Stimulated activated naive CD8-positive, alpha-beta T cell treated with anti-CD3 and anti-CD28 coated beads, Interleukin-15, amount 100 ng/mL, for 72 hours (primary cell): ENCODE results near the gene SCAMP1.
"Not testable (repeated sequence)": the region's sequence is repeated elsewhere in the genome, so short reads cannot be mapped to it uniquely, and the experiment has no call there.

Experiments used
- ATAC-seq: fragments of 150-1000 bp; cut with Tn5 transposase; 2 replicates; pipeline ENCODE4 v1.10.0; 2021; ENCODE audit warnings: mild to moderate bottlenecking, moderate library complexity
- DNase-seq, 2 donors: peaks; one replicate each; pipeline ENCODE4 v3.0.0; 2021 to 2022
- H3K27ac Mint-ChIP-seq, 2 donors: one replicate each; pipeline ENCODE4 v1.8.0; 2022; ENCODE audit warnings: mild to moderate bottlenecking in 2 of 2, mixed read lengths in 2 of 2, moderate library complexity in 2 of 2
- H3K27me3 Mint-ChIP-seq: one replicate; pipeline ENCODE4 v1.8.0; 2022; ENCODE audit warnings: mixed read lengths
- H3K4me1 Mint-ChIP-seq: one replicate; pipeline ENCODE4 v1.8.0; 2022; ENCODE audit warnings: mild to moderate bottlenecking, mixed read lengths
- H3K4me3 Mint-ChIP-seq, 2 donors: one replicate each; pipeline ENCODE4 v1.8.0; 2022; ENCODE audit warnings: mild to moderate bottlenecking in 2 of 2, mixed read lengths in 2 of 2, moderate library complexity in 1 of 2
- H3K9me3 Mint-ChIP-seq, 2 donors: one replicate each; pipeline ENCODE4 v1.8.0; 2022; ENCODE audit warnings: mixed read lengths in 2 of 2

The SCAMP1 gene

DNA sequence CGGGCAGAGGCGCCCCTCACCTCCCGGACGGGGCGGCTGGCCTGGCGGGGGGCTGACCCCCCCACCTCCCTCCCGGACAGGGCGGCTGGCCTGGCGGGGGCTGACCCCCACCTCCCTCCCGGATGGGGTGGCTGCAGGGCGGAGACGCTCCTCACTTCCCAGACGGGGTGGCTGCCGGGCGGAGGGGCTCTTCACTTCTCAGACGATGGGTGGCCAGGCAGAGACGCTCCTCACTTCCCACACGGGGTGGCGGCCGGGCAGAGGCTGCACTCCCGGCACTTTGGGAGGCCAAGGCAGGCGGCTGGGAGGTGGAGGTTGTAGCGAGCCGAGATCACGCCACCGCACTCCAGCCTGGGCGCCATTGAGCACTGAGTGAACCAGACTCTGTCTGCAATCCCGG lies 30.9 kb downstream of the SCAMP1 start:
- not testable (repeated sequence) for H3K4me3 Mint-ChIP-seq, H3K27ac Mint-ChIP-seq, H3K27me3 Mint-ChIP-seq, DNase-seq, ATAC-seq
- Mint-ChIP-seq H3K9me3 (peaks cover 24 to 28% of the 10 kb centered on the region in 2 donors), H3K4me1 (peaks cover 18% of the 10 kb centered on the region)

DNA sequence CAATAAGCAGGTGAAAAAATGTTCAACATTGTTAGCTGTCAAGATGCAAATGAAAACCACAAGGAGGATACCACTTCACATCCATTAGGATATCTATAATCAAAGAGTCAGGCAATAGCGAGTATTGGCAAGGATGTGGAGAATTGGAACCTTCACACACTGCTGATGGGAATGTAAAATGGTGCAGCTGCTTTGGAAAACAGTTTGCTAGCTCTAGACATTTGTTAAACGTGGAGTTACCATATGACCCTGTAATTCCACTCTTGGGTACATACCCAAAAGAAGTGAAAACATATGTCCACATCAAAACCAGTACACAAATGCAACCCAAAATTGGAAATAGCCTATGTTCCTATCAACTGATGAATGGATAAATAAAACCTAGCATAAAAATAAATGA lies 37.4 kb downstream of the SCAMP1 start:
- ATAC-seq (no peak), DNase-seq (no peak)
- H3K9me3 Mint-ChIP-seq: peaks cover 12 to 20% of the 10 kb centered on the region in 2 donors
- no peak overlapping the region for H3K4me3 Mint-ChIP-seq
- no peaks in the 10 kb centered on the region for H3K4me1 Mint-ChIP-seq
- no peak overlapping the region for H3K27ac Mint-ChIP-seq
- H3K27me3 Mint-ChIP-seq: no peaks in the 10 kb centered on the region

- no peak overlapping the region for H3K27ac Mint-ChIP-seq
- H3K4me1 Mint-ChIP-seq: peaks cover under 1% of the 10 kb centered on the region
- no peak for DNase-seq
- H3K4me3 Mint-ChIP-seq: no peak overlapping the region
- no peaks in the 10 kb centered on the region for H3K27me3 Mint-ChIP-seq
- H3K9me3 Mint-ChIP-seq: peaks cover 12 to 20% of the 10 kb centered on the region in 2 donors
- no peak for ATAC-seq
These were observed 38.7 kb downstream of the SCAMP1 start for GRCh38 chr5:78399116-78399515.

- peak; percentile 37 for ATAC-seq
- no peak for DNase-seq
These were observed 44.4 kb downstream of the SCAMP1 start for GRCh38 chr5:78404682-78405293.

DNA sequence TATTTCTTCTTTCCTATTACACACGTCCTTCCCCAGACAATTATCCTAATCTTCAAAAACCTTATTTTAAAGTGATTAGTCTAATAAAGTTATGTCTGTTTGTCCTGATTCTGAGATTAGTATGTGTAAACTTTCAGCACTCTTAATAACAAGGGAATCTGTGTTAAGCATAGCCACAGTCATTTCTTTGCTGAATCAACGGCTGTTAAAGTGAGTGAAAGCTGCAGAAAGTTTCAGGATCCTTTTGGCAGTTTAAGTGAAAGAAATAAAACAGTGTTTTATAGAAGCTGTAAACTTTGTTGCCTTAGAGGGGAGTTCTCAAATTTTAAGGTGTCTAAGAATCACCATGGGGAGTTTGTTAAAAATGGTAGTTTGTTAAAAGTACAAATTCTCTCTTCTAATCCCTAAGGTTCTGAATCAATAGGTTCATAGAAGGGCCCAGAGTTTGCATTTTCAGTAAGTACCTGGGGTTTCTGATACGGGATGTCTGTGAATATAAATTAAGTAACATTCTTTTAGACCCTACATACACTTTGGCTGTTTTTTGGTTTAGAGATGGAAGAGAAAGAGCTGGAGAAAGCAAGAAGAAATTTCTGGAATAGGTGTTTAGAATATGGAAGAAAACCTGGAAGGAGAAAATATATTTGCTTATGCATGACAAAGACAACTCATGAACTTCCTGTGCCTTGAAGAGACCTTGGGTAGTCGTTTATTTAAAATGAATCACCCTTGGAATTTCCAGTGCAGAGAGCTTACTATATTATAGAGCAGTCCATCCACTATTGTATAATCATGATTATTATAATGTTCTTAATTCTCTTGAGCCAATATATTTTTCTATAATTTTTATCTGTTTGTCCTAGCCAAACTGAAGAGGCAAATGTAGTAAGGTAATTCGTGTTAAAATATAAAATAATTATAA lies 45.7 kb downstream of the SCAMP1 start:
- ATAC-seq: peak; percentile 66
- Mint-ChIP-seq H3K9me3 (peaks cover 0 to 10% of the 10 kb centered on the region in 2 donors), H3K4me1 (peaks cover 45% of the 10 kb centered on the region), H3K27me3 (no peaks in the 10 kb centered on the region), H3K27ac (peak overlapping the region in 1 of 2 donors; percentile 72), H3K4me3 (peak overlapping the region in 1 of 2 donors; percentile 6)
- no peak for DNase-seq

More at GRCh38 chr5:78404682-78405293, 44.4 kb downstream of the SCAMP1 start:
- Mint-ChIP-seq H3K27ac (peak overlapping the region in 1 of 2 donors; percentile 2), H3K27me3 (no peaks in the 10 kb centered on the region), H3K4me1 (peaks cover 45% of the 10 kb centered on the region), H3K4me3 (no peak overlapping the region), H3K9me3 (peaks cover 0 to 17% of the 10 kb centered on the region in 2 donors)

- H3K4me3 Mint-ChIP-seq: peak overlapping the region in 1 of 2 donors; percentile 22
- peak overlapping the region in 1 of 2 donors; percentile 77 for H3K27ac Mint-ChIP-seq
- no peaks in the 10 kb centered on the region for H3K27me3 Mint-ChIP-seq
- DNase-seq (no peak), ATAC-seq (no peak)
- H3K9me3 Mint-ChIP-seq: no peaks in the 10 kb centered on the region
- H3K4me1 Mint-ChIP-seq: peaks cover 45% of the 10 kb centered on the region
These were observed 47.0 kb downstream of the SCAMP1 start for GRCh38 chr5:78407458-78407857.

- H3K27ac Mint-ChIP-seq: no peak overlapping the region
- no peaks in the 10 kb centered on the region for H3K9me3 Mint-ChIP-seq
- DNase-seq (no peak), ATAC-seq (no peak)
- no peaks in the 10 kb centered on the region for H3K27me3 Mint-ChIP-seq
- H3K4me3 Mint-ChIP-seq: no peak overlapping the region
- H3K4me1 Mint-ChIP-seq: peaks cover 20% of the 10 kb centered on the region
These were observed 51.2 kb downstream of the SCAMP1 start for GRCh38 chr5:78411586-78411985.

GRCh38 chr5:78416677-78417425 lies 56.4 kb downstream of the SCAMP1 start:
- Mint-ChIP-seq H3K4me1 (no peaks in the 10 kb centered on the region), H3K27ac (no peak overlapping the region), H3K27me3 (no peaks in the 10 kb centered on the region), H3K9me3 (no peaks in the 10 kb centered on the region), H3K4me3 (no peak overlapping the region)
- ATAC-seq (no peak), DNase-seq (no peak)

DNA sequence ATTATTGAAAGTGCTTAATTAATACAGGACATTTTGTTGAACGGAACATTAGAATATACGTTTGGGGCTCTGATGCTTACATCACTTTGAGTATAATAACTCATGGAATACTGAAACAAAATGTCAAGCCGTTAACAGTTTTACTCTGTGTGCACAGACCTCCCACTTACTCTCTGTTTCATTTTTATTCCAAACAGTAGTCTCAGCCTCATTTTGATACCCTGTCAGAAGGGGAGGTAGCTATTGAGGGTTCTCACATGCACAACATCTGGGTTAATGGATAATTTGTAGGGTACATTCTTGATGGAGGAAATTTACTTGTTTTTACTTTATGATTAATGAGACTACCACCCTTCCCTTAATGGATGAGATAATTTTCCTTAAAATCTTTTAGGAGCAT lies 59.0 kb downstream of the SCAMP1 start:
- DNase-seq (no peak), ATAC-seq (no peak)
- no peaks in the 10 kb centered on the region for H3K9me3 Mint-ChIP-seq
- H3K27me3 Mint-ChIP-seq: no peaks in the 10 kb centered on the region
- no peak overlapping the region for H3K27ac Mint-ChIP-seq
- H3K4me1 Mint-ChIP-seq: no peaks in the 10 kb centered on the region
- no peak overlapping the region for H3K4me3 Mint-ChIP-seq

DNA sequence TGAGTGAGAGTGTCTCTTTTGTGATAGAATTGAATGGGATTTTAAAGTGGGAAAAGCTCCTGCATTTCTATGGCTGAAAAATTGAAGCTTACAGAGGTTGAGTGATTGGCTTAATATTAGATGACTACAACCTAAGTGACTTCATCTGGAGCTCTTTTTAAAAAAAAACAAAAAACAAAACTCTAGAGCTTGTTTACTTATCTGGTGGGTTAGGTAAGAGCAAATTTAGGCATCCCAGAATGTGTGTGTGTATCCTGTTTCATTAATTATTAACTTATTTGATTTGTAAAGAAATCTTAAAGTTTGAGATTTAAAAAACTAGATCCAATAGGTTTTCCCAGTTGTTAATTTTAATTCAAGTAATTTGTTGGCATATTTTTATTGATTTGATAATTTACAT lies 60.1 kb downstream of the SCAMP1 start:
- H3K4me3 Mint-ChIP-seq: no peak overlapping the region
- no peaks in the 10 kb centered on the region for H3K4me1 Mint-ChIP-seq
- DNase-seq: no peak
- no peaks in the 10 kb centered on the region for H3K27me3 Mint-ChIP-seq
- H3K27ac Mint-ChIP-seq: no peak overlapping the region
- no peaks in the 10 kb centered on the region for H3K9me3 Mint-ChIP-seq
- no peak for ATAC-seq

DNA sequence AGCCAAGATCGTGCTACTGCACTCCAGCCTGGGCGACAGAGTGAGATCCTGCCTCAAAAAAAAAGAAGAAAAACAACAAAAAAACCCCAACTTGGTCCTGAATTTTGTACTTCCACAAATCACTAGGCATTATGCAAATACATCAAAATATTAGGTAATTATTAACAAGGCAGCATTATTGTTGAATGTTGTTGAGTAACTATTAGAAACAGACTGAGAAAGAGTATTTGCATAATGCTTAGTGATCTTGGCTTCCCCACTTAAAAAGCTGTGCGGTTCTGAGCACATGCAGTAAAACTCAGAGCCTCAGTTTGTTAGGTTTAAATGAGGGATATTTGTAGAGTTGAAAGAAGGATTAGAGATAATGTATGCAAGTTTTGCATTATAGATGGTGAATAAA lies 64.2 kb downstream of the SCAMP1 start:
- Mint-ChIP-seq H3K9me3 (peaks cover 8 to 10% of the 10 kb centered on the region in 2 donors), H3K27ac (no peak overlapping the region), H3K4me1 (no peaks in the 10 kb centered on the region), H3K4me3 (no peak overlapping the region), H3K27me3 (no peaks in the 10 kb centered on the region)
- ATAC-seq: no peak
- DNase-seq: no peak

DNA sequence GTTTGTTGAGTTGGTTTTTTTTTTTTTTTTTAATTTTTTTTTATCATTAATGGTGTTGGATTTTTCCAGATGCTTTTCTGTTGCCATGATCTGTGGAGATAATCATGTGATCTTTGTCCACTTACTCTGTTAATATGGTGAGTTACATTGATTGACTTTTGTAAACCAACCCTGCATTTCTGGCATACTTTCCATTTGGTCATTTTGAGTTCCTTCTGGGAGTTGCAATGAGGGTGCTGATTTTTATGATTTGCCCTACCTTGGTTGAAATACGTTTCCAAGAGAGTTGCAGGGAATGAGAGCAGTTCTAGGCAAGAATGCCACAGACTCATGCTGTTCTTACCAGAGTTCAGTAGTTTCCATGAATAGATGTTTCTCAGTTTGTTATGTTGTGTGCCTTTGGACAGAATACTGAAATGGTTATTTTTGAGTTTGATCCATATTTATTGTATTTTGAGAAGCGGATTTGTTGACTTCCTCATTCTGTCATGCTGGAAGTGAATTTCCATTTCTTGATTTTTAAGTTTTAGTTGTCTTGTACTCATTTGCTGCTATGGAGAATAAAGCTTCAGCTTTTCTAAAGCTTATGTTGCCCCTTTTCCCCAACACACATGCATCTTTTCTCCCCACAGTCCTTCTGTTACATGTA lies 69.0 kb downstream of the SCAMP1 start:
- Mint-ChIP-seq H3K9me3 (peaks cover 12 to 18% of the 10 kb centered on the region in 2 donors), H3K27ac (no peak overlapping the region), H3K27me3 (no peaks in the 10 kb centered on the region), H3K4me1 (peaks cover 6% of the 10 kb centered on the region), H3K4me3 (no peak overlapping the region)
- ATAC-seq: no peak
- DNase-seq: no peak

GRCh38 chr5:78430866-78431265 lies 70.4 kb downstream of the SCAMP1 start:
- Mint-ChIP-seq H3K27ac (no peak overlapping the region), H3K4me1 (peaks cover 6% of the 10 kb centered on the region), H3K27me3 (no peaks in the 10 kb centered on the region), H3K9me3 (peaks cover 12 to 18% of the 10 kb centered on the region in 2 donors), H3K4me3 (no peak overlapping the region)
- DNase-seq (no peak), ATAC-seq (no peak)

DNA sequence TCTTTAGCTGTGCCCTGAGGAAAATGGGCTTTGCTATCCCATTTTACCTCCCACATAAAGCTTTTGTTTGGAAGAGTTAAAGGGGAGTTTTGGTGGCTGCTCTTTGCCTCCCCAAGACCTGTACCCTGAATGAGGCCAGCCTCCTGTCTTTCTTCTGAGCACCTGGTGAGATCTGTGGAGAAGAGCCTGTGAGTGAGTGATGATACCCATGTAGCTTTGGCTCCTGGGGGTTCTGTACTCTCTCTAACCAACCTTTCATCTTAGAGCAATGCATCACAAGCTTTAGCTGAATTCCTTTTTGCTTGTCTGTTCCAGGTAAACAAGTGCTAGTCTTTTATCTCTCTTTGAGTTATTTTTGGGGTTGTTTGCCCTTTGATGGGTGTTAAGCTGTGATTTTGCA lies 73.6 kb downstream of the SCAMP1 start:
- Mint-ChIP-seq H3K4me1 (peaks cover 6% of the 10 kb centered on the region), H3K9me3 (peaks cover 13 to 21% of the 10 kb centered on the region in 2 donors), H3K4me3 (no peak overlapping the region), H3K27ac (no peak overlapping the region), H3K27me3 (no peaks in the 10 kb centered on the region)
- ATAC-seq (no peak), DNase-seq (no peak)

DNA sequence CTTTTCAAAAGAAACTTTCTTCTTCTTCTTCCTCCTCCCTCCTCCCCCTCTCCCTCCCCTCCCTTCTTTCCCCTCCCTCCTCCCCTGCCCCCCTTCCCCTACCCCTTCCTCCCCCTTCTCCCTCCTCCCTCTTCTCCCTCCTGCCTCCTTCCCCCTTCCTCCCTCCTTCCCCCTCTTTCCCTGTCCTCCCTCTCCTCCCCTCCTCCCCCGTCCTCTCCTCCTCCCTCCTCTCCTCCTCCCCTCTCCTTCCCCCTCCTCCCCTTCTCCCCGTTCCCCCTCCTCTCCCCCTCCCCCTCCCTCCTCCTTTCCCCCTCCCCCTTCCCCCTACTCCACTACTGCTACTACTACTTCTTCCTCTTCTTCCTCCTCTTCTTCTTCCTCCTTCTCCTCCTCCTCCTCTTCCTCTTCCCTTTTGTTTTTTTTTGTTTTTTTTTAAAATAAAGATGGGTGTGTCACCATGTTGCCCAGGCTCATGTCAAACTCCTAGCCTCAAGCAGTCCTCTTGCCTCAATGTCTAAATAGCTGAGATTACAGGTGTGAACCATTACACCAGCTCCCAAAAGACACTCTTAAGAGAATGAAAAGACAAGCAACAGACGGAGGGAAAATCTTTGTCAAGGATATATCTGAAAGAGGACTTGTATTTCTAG lies 87.5 kb downstream of the SCAMP1 start:
- DNase-seq (no peak), ATAC-seq (no peak)
- Mint-ChIP-seq H3K27me3 (no peaks in the 10 kb centered on the region), H3K27ac (no peak overlapping the region), H3K4me1 (no peaks in the 10 kb centered on the region), H3K9me3 (peaks cover 5 to 8% of the 10 kb centered on the region in 2 donors), H3K4me3 (no peak overlapping the region)
